Measurements from ENCODE around the gene HNRNPA3.

The HNRNPA3 gene

GRCh38 chr2:177201919-177202346 is 10.7 kb upstream of the HNRNPA3 start:
- no peak overlapping the region for H3K27ac ChIP-seq (ENCODE audit: low read depth, low read length)
- no peaks in the 10 kb centered on the region for H3K36me3 ChIP-seq (ENCODE audit: control insufficient read depth, low read length)
- no peak overlapping the region for H3K4me3 ChIP-seq (ENCODE audit: low read length)
- no peaks in the 10 kb centered on the region for H3K9me3 ChIP-seq (ENCODE audit: control insufficient read depth, insufficient read depth, low read length)
- no peaks in the 10 kb centered on the region for H3K4me1 ChIP-seq (ENCODE audit: control insufficient read depth, low read length)
- H3K27me3 ChIP-seq (ENCODE audit: control insufficient read depth, low read length) = no peaks in the 10 kb centered on the region
- no peak for TF ChIP-seq EZH2phosphoT487 (IDR thresholded peaks at IDR 0.05; ENCODE audit: borderline replicate concordance, low read length)
- TF ChIP-seq, protein P1, sequence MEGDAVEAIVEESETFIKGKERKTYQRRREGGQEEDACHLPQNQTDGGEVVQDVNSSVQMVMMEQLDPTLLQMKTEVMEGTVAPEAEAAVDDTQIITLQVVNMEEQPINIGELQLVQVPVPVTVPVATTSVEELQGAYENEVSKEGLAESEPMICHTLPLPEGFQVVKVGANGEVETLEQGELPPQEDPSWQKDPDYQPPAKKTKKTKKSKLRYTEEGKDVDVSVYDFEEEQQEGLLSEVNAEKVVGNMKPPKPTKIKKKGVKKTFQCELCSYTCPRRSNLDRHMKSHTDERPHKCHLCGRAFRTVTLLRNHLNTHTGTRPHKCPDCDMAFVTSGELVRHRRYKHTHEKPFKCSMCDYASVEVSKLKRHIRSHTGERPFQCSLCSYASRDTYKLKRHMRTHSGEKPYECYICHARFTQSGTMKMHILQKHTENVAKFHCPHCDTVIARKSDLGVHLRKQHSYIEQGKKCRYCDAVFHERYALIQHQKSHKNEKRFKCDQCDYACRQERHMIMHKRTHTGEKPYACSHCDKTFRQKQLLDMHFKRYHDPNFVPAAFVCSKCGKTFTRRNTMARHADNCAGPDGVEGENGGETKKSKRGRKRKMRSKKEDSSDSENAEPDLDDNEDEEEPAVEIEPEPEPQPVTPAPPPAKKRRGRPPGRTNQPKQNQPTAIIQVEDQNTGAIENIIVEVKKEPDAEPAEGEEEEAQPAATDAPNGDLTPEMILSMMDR (IDR thresholded peaks at IDR 0.05; ENCODE audit: low read depth, low read length, poor library complexity, severe bottlenecking) = no peak
- no peaks in the 10 kb centered on the region for H3K9me2 ChIP-seq (replicated peaks; ENCODE audit: control insufficient read depth, low read length)
- H4K20me1 ChIP-seq (ENCODE audit: control insufficient read depth, insufficient read depth, low read depth, low read length) = no peaks in the 10 kb centered on the region
- no peaks in the 10 kb centered on the region for H3F3A ChIP-seq (ENCODE audit: control insufficient read depth, insufficient read depth)
- no peaks in the 10 kb centered on the region for H3K79me2 ChIP-seq (ENCODE audit: control insufficient read depth, low read length)
- H3K4me2 ChIP-seq (ENCODE audit: low read length) = no peak overlapping the region

DNA sequence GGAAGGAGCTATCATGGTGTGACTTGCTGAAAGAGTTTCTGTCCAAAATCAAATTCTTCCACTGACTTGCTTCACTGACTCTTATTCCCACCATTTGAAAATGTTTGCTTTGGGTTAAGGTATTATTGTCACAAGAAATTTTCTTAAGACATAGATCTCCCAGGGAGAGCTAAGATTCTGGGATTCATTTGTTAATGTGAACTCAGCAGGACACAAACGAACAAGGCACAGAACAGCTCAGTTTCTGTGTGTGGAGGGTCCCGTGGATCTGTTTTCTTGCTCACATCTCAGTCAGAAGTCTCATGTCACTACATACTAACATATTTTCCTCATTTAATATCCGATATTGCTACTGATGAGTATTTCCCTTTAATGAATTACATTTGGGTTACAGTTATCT is 8.2 kb upstream of the HNRNPA3 start:
- no peaks in the 10 kb centered on the region for H3K27me3 ChIP-seq (ENCODE audit: control insufficient read depth, low read length)
- H3K4me2 ChIP-seq (ENCODE audit: low read length) = no peak overlapping the region
- no peaks in the 10 kb centered on the region for H3K4me1 ChIP-seq (ENCODE audit: control insufficient read depth, low read length)
- H3K27ac ChIP-seq (ENCODE audit: low read depth, low read length) = no peak overlapping the region
- H3F3A ChIP-seq (ENCODE audit: control insufficient read depth, insufficient read depth) = no peaks in the 10 kb centered on the region
- no peak for TF ChIP-seq EZH2phosphoT487 (IDR thresholded peaks at IDR 0.05; ENCODE audit: borderline replicate concordance, low read length)
- TF ChIP-seq, protein P1 (IDR thresholded peaks at IDR 0.05; ENCODE audit: low read depth, low read length, poor library complexity, severe bottlenecking) = no peak
- no peaks in the 10 kb centered on the region for H3K36me3 ChIP-seq (ENCODE audit: control insufficient read depth, low read length)
- H3K9me3 ChIP-seq (ENCODE audit: control insufficient read depth, insufficient read depth, low read length) = no peaks in the 10 kb centered on the region
- H4K20me1 ChIP-seq (ENCODE audit: control insufficient read depth, insufficient read depth, low read depth, low read length) = no peaks in the 10 kb centered on the region
- H3K79me2 ChIP-seq (ENCODE audit: control insufficient read depth, low read length) = peaks cover 6% of the 10 kb centered on the region; the same call in 1 of the 2 replicates
- no peaks in the 10 kb centered on the region for H3K9me2 ChIP-seq (replicated peaks; ENCODE audit: control insufficient read depth, low read length)
- H3K4me3 ChIP-seq (ENCODE audit: low read length) = no peak overlapping the region

GRCh38 chr2:177207101-177207500 is 5.5 kb upstream of the HNRNPA3 start:
- Histone ChIP-seq H3K36me3 (ENCODE audit: control insufficient read depth, low read length) (peaks cover 3% of the 10 kb centered on the region; the same call in 1 of the 2 replicates), H3K9me3 (ENCODE audit: control insufficient read depth, insufficient read depth, low read length) (no peaks in the 10 kb centered on the region), H3K27ac (ENCODE audit: low read depth, low read length) (no peak overlapping the region), H4K20me1 (ENCODE audit: control insufficient read depth, insufficient read depth, low read depth, low read length) (no peaks in the 10 kb centered on the region), H3K27me3 (ENCODE audit: control insufficient read depth, low read length) (no peaks in the 10 kb centered on the region), H3F3A (ENCODE audit: control insufficient read depth, insufficient read depth) (no peaks in the 10 kb centered on the region), H3K9me2 (replicated peaks; ENCODE audit: control insufficient read depth, low read length) (no peaks in the 10 kb centered on the region), H3K4me1 (ENCODE audit: control insufficient read depth, low read length) (peaks cover 6% of the 10 kb centered on the region), H3K4me2 (ENCODE audit: low read length) (no peak overlapping the region), H3K4me3 (ENCODE audit: low read length) (no peak overlapping the region), H3K79me2 (ENCODE audit: control insufficient read depth, low read length) (peaks cover 31% of the 10 kb centered on the region)
- TF ChIP-seq EZH2phosphoT487 (IDR thresholded peaks at IDR 0.05; ENCODE audit: borderline replicate concordance, low read length) = no peak
- TF ChIP-seq, protein P1 (IDR thresholded peaks at IDR 0.05; ENCODE audit: low read depth, low read length, poor library complexity, severe bottlenecking) = no peak
